Left ventricle myocardium inferior (tissue), 1 donor: Measurements from ENCODE around the gene NAV2. TPM values are rescaled to one million over a fixed set of nuclear protein-coding genes. Genes with fewer than 3 reads are reported as not detected.

ENCODE experiments used
- DNase-seq: peaks from one replicate; pipeline ENCODE4 v3.0.0-alpha.2; 2020
- H3K27ac ChIP-seq: fragments of 200-600 bp; replicated peaks from 2 replicates; pipeline ENCODE4 v1.8.0; 2021
- H3K27me3 ChIP-seq: fragments of 200-600 bp; 2 replicates; pipeline ENCODE4 v1.8.0; 2021; ENCODE audit warnings: low read depth
- H3K36me3 ChIP-seq: fragments of 200-600 bp; 2 replicates; pipeline ENCODE4 v1.8.0; 2021
- H3K4me1 ChIP-seq: fragments of 200-600 bp; 2 replicates; pipeline ENCODE4 v1.8.0; 2021
- H3K4me3 ChIP-seq: fragments of 200-600 bp; 2 replicates; pipeline ENCODE4 v1.8.0; 2021; ENCODE audit warnings: mild to moderate bottlenecking, moderate library complexity
- H3K9me3 ChIP-seq: fragments of 200-600 bp; replicated peaks from 2 replicates; pipeline ENCODE4 v1.8.0; 2021
- CTCF ChIP-seq: fragments of 200-600 bp; IDR thresholded peaks from 2 replicates; pipeline ENCODE4 v1.8.0; 2021; ENCODE audit warnings: antibody characterized with exemption, mild to moderate bottlenecking, borderline replicate concordance
- intact Hi-C: fragments of 100-400 bp; cut with micrococcal nuclease; formaldehyde crosslinking; loops from one replicate; pipeline ENCODE4 v1.11.0; 2022
- total RNA-seq: library from RNA; stranded (reverse); fragmentation: NEBNext Ultra II Directional; extraction: Animal tissue kit (Norgen Biotek cat#: 25700); gene quantifications from one replicate; pipeline ENCODE4 v1.2.1, GENCODE V29; 2021
- donor health status: DM: no; HTN: yes; CAD: no; lungs with severe emphysema.

NAV2 gene
- total RNA-seq, 1 donor from 2014 or later = 14.3 TPM

- H3K36me3 ChIP-seq = no peaks in the 10 kb centered on the region
- H3K4me3 ChIP-seq = no peak overlapping the region
- no peak overlapping the region for H3K27ac ChIP-seq
- DNase-seq = no peak
- no peak for TF ChIP-seq CTCF
- no peaks in the 10 kb centered on the region for H3K27me3 ChIP-seq
- intact Hi-C loops = no loop called here
- no peaks in the 10 kb centered on the region for H3K9me3 ChIP-seq
- H3K4me1 ChIP-seq = peaks cover 19% of the 10 kb centered on the region
Observed at GRCh38 chr11:19703211-19703610, 9.4 kb upstream of the NAV2 start.

GRCh38 chr11:19704213-19704612 is 8.4 kb upstream of the NAV2 start:
- Histone ChIP-seq H3K36me3 (no peaks in the 10 kb centered on the region), H3K4me1 (peaks cover 10% of the 10 kb centered on the region), H3K4me3 (no peak overlapping the region), H3K27me3 (no peaks in the 10 kb centered on the region), H3K9me3 (no peaks in the 10 kb centered on the region), H3K27ac (no peak overlapping the region)
- intact Hi-C loops = no loop called here
- DNase-seq = no peak
- TF ChIP-seq CTCF = no peak

- no peak for TF ChIP-seq CTCF
- intact Hi-C loops = no loop called here
- Histone ChIP-seq H3K27ac (no peak overlapping the region), H3K9me3 (no peaks in the 10 kb centered on the region), H3K4me1 (peaks cover 12% of the 10 kb centered on the region), H3K4me3 (no peak overlapping the region), H3K36me3 (no peaks in the 10 kb centered on the region), H3K27me3 (no peaks in the 10 kb centered on the region)
- DNase-seq = no peak
Observed at GRCh38 chr11:19705936-19706335, 6.7 kb upstream of the NAV2 start.

GRCh38 chr11:19711911-19712280 is 741 bp upstream of the NAV2 start:
- Histone ChIP-seq H3K4me1 (peaks cover 59% of the 10 kb centered on the region), H3K36me3 (no peaks in the 10 kb centered on the region), H3K4me3 (peak overlapping the region; percentile 87), H3K27me3 (no peaks in the 10 kb centered on the region), H3K9me3 (no peaks in the 10 kb centered on the region), H3K27ac (peak overlapping the region; percentile 97)
- intact Hi-C loops = no loop called here
- DNase-seq = no peak
- TF ChIP-seq CTCF = no peak

GRCh38 chr11:19713196-19714021 is 772 bp downstream of the NAV2 start:
- H3K36me3 ChIP-seq = no peaks in the 10 kb centered on the region
- H3K4me1 ChIP-seq = peaks cover 73% of the 10 kb centered on the region
- H3K27me3 ChIP-seq = no peaks in the 10 kb centered on the region
- intact Hi-C loops = no loop called here
- no peaks in the 10 kb centered on the region for H3K9me3 ChIP-seq
- H3K4me3 ChIP-seq = peak overlapping the region; percentile 87
- no peak for DNase-seq
- H3K27ac ChIP-seq = peak overlapping the region; percentile 97
- no peak for TF ChIP-seq CTCF
